B cell (primary cell): Measurements from ENCODE around the gene ITGAV. TPM values are rescaled to one million over a fixed set of nuclear protein-coding genes. Genes with fewer than 3 reads are reported as not detected.

Source experiments
- ATAC-seq: fragments of 200-7000 bp; cut with Tn5 transposase; one replicate; pipeline ENCODE4 v1.10.0; 2021; ENCODE audit warnings: low read depth, mild to moderate bottlenecking, moderate number of reproducible peaks, moderate library complexity
- CTCF ChIA-PET: fragments of 350-600 bp; sonication (Branson Sonifier 250); formaldehyde crosslinking; loops from one replicate; lab custom pipeline; 2021; ENCODE audit warnings: antibody characterized with exemption, inconsistent platforms; lab: Charles Lee
- POLR2A ChIA-PET: fragments of 350-600 bp; sonication (Branson Sonifier 250); formaldehyde crosslinking; loops from one replicate; lab custom pipeline; 2021; ENCODE audit warnings: antibody characterized with exemption; lab: Charles Lee
- DNase-seq: peaks from one replicate; pipeline ENCODE4 v3.0.0; 2013
- H2AFZ ChIP-seq: 2 replicates; pipeline ENCODE4 v1.6.1; 2012; ENCODE audit warnings: mild to moderate bottlenecking, low read depth, low read length; ENCODE audit not compliant: insufficient read depth, poor library complexity, severe bottlenecking
- H3K27ac ChIP-seq, 2 donors: 1 replicate in 1 of 2; 2 replicates in 1 of 2; pipeline ENCODE4 v1.5.1; 2012 to 2013; ENCODE audit warnings: low read length in 2 of 2, mild to moderate bottlenecking in 2 of 2, moderate library complexity in 1 of 2
- H3K27me3 ChIP-seq, 4 experiments: fragments of 200-600 bp in 1 of 4; sonication (generic) in 1 of 4; replicated peaks in 1 of 4; 1 replicate in 2 of 4; 2 replicates in 2 of 4; pipeline versions ENCODE4 v1.6.1 to v1.7.0; 2013 to 2016; ENCODE audit warnings: low read length in 3 of 4, mild to moderate bottlenecking in 2 of 4, mixed read lengths in 1 of 4, moderate library complexity in 1 of 4; ENCODE audit not compliant: insufficient read depth in 4 of 4, control insufficient read depth in 3 of 4; ENCODE audit errors: control extremely low read depth in 1 of 4
- H3K36me3 ChIP-seq, 2 experiments: replicated peaks in 1 of 2; 1 replicate in 1 of 2; 2 replicates in 1 of 2; pipeline versions ENCODE4 v1.6.1 to v1.7.1; 2013; ENCODE audit warnings: low read length in 1 of 2; ENCODE audit not compliant: insufficient read depth in 2 of 2, control insufficient read depth in 1 of 2; ENCODE audit errors: control extremely low read depth in 1 of 2, extremely low read depth in 1 of 2
- H3K4me1 ChIP-seq, 2 donors: fragments of 200-600 bp in 1 of 2; sonication (generic) in 1 of 2; 1 replicate in 1 of 2; 2 replicates in 1 of 2; pipeline versions ENCODE4 v1.5.1 to v1.6.1; 2013 to 2017; ENCODE audit warnings: low read length in 2 of 2; ENCODE audit not compliant: control insufficient read depth in 2 of 2, insufficient read depth in 2 of 2
- H3K4me2 ChIP-seq: replicated peaks from 2 replicates; pipeline ENCODE3; 2012; ENCODE audit warnings: mild to moderate bottlenecking, low read depth, low read length; ENCODE audit not compliant: poor library complexity, severe bottlenecking
- H3K4me3 ChIP-seq, 5 experiments: fragments of 200-600 bp in 1 of 5; sonication (generic) in 1 of 5; 1 replicate in 3 of 5; 2 replicates in 2 of 5; pipeline versions ENCODE4 v1.5.1 to v1.7.0; 2011 to 2016; ENCODE audit warnings: low read length in 4 of 5, mild to moderate bottlenecking in 4 of 5, low read depth in 2 of 5, control low read depth in 1 of 5, moderate library complexity in 1 of 5; ENCODE audit not compliant: insufficient read depth in 1 of 5; ENCODE audit errors: control extremely low read depth in 1 of 5, extremely low read depth in 1 of 5
- H3K79me2 ChIP-seq: fragments of 200-600 bp; sonication (generic); one replicate; pipeline ENCODE4 v1.6.0; 2016; ENCODE audit warnings: low read length; ENCODE audit not compliant: control insufficient read depth, insufficient read depth
- H3K9ac ChIP-seq: fragments of 200-600 bp; sonication (generic); 2 replicates; pipeline ENCODE4 v1.6.1; 2017; ENCODE audit warnings: mild to moderate bottlenecking, low read length, moderate library complexity
- H3K9me3 ChIP-seq, 3 donors: one replicate each; pipeline versions ENCODE4 v1.6.1 to v1.7.1; 2013; ENCODE audit warnings: low read length in 2 of 3; ENCODE audit not compliant: control insufficient read depth in 2 of 3, insufficient read depth in 1 of 3; ENCODE audit errors: control extremely low read depth in 1 of 3
- H4K20me1 ChIP-seq: 2 replicates; pipeline ENCODE4 v1.6.0; 2012; ENCODE audit warnings: mild to moderate bottlenecking, low read length; ENCODE audit not compliant: insufficient read depth, control insufficient read depth, poor library complexity, severe bottlenecking
- H3K27ac Mint-ChIP-seq: one replicate; pipeline ENCODE4 v1.8.0; 2021; ENCODE audit warnings: mixed read lengths
- H3K27me3 Mint-ChIP-seq: one replicate; pipeline ENCODE4 v1.8.0; 2021; ENCODE audit warnings: mixed read lengths
- H3K4me1 Mint-ChIP-seq: one replicate; pipeline ENCODE4 v1.8.0; 2021; ENCODE audit warnings: mixed read lengths
- H3K4me3 Mint-ChIP-seq: one replicate; pipeline ENCODE4 v1.8.0; 2021; ENCODE audit warnings: mixed read lengths
- H3K9me3 Mint-ChIP-seq: one replicate; pipeline ENCODE4 v1.8.0; 2022; ENCODE audit warnings: mixed read lengths; ENCODE audit not compliant: insufficient read depth
- EZH2 ChIP-seq: IDR thresholded peaks from 2 replicates; pipeline ENCODE4 v1.6.1; 2012; ENCODE audit warnings: borderline replicate concordance, low read depth, mild to moderate bottlenecking, moderate library complexity, low read length; ENCODE audit not compliant: insufficient read depth, poor library complexity, severe bottlenecking
- WGBS: methylation state at CpG from one replicate; pipeline ENCODE4 v1.1.5; 2013; ENCODE audit warnings: missing lambda C conversion rate; ENCODE audit not compliant: insufficient coverage; 5-methylcytosine and 5-hydroxymethylcytosine counted together
- intact Hi-C: fragments of 100-400 bp; cut with micrococcal nuclease; formaldehyde crosslinking; loops from one replicate; pipeline ENCODE4 v1.10.0; 2022
- polyA plus RNA-seq: library from polyadenylated mRNA; depleted of rRNA; stranded (reverse); fragments of >200 nt; gene quantifications from 2 replicates; pipeline ENCODE4 v1.2.3, GENCODE V29; 2012
- total RNA-seq, 2 donors: library from RNA; stranded (reverse); fragments of 120-200 nt in 1 of 2; gene quantifications; 1 replicate in 1 of 2; 2 replicates in 1 of 2; pipeline versions ENCODE4 v1.2.3 to v1.2.4, GENCODE V29; 2013 to 2022
- TF ChIP-seq, protein P1 (sequence below): fragments of 200-600 bp; IDR thresholded peaks from one replicate; pipeline ENCODE4 v1.8.0; 2022; ENCODE audit warnings: antibody characterized with exemption, mild to moderate bottlenecking

ITGAV gene
- total and polyA plus RNA-seq, 2 donors (not counting 1 experiment from before 2014, with no cell fraction given) = 0.58 to 3.6 TPM

- Histone ChIP-seq H3K27ac (no peak overlapping the region), H3K36me3 (no peaks in the 10 kb centered on the region), H2AFZ (no peak overlapping the region), H3K4me3 (no peak overlapping the region), H3K9ac (no peak overlapping the region), H3K4me2 (no peak overlapping the region), H4K20me1 (no peaks in the 10 kb centered on the region), H3K9me3 (no peaks in the 10 kb centered on the region), H3K4me1 (no peaks in the 10 kb centered on the region), H3K27me3 (no peaks in the 10 kb centered on the region), H3K79me2 (no peaks in the 10 kb centered on the region)
- Mint-ChIP-seq H3K4me1 (no peaks in the 10 kb centered on the region), H3K4me3 (no peak overlapping the region), H3K9me3 (peaks cover 2% of the 10 kb centered on the region), H3K27me3 (no peaks in the 10 kb centered on the region), H3K27ac (no peak overlapping the region)
- TF ChIP-seq, protein P1, sequence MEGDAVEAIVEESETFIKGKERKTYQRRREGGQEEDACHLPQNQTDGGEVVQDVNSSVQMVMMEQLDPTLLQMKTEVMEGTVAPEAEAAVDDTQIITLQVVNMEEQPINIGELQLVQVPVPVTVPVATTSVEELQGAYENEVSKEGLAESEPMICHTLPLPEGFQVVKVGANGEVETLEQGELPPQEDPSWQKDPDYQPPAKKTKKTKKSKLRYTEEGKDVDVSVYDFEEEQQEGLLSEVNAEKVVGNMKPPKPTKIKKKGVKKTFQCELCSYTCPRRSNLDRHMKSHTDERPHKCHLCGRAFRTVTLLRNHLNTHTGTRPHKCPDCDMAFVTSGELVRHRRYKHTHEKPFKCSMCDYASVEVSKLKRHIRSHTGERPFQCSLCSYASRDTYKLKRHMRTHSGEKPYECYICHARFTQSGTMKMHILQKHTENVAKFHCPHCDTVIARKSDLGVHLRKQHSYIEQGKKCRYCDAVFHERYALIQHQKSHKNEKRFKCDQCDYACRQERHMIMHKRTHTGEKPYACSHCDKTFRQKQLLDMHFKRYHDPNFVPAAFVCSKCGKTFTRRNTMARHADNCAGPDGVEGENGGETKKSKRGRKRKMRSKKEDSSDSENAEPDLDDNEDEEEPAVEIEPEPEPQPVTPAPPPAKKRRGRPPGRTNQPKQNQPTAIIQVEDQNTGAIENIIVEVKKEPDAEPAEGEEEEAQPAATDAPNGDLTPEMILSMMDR = no peak
- no peak for TF ChIP-seq EZH2
- no peak for ATAC-seq
- POLR2A ChIA-PET = no interaction called here
- no CpG with 5 or more reads among the region's 5 CpGs for WGBS
- CTCF ChIA-PET = no interaction called here
- DNase-seq = no peak
- intact Hi-C loops = no loop called here
These were observed 19.3 kb upstream of the ITGAV start for GRCh38 chr2:186570604-186571003.

DNA sequence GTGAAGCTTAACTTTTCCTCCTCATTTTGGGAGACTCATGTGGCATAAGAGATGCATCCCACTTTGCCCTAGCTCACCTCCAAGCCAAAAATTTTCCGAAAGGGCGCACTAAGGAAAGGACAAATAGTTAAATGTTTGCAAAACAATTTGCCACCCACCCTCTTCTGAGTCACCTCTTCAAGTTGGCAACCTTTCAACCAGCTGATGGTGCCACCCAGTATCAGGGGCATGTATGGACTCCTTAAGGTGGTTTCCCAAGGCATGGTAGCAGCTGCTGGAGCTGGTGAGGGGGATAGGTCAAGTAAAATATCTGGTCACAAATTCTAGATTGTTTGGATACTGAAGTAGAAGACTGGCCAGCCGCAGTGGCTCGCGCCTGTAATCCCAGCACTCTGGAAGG, 17.2 kb upstream of the ITGAV start:
- Histone ChIP-seq H3K27ac (no peak overlapping the region), H3K4me3 (no peak overlapping the region), H3K9me3 (no peaks in the 10 kb centered on the region), H3K79me2 (no peaks in the 10 kb centered on the region), H3K4me1 (no peaks in the 10 kb centered on the region), H3K4me2 (no peak overlapping the region), H3K9ac (no peak overlapping the region), H3K36me3 (no peaks in the 10 kb centered on the region), H3K27me3 (no peaks in the 10 kb centered on the region), H4K20me1 (no peaks in the 10 kb centered on the region), H2AFZ (no peak overlapping the region)
- CTCF ChIA-PET = no interaction called here
- no peak for TF ChIP-seq EZH2
- TF ChIP-seq, protein P1 = no peak
- WGBS = 100% methylated on average over 3 of the region's 5 CpGs
- H3K4me1 Mint-ChIP-seq = no peaks in the 10 kb centered on the region
- H3K4me3 Mint-ChIP-seq = no peak overlapping the region
- no peak for DNase-seq
- H3K27ac Mint-ChIP-seq = no peak overlapping the region
- H3K27me3 Mint-ChIP-seq = peaks cover 3% of the 10 kb centered on the region
- no peak for ATAC-seq
- H3K9me3 Mint-ChIP-seq = peaks cover 2% of the 10 kb centered on the region
- intact Hi-C loops = no loop called here
- POLR2A ChIA-PET = no interaction called here
